Nephron (organoid): ENCODE measurements around the gene CHMP2A.

Source experiments
- H3K27ac Mint-ChIP-seq, 3 experiments: 2 replicates each; pipeline ENCODE4 v1.8.0; 2020; ENCODE audit warnings: mixed read lengths in 3 of 3, mild to moderate bottlenecking in 2 of 3, moderate library complexity in 1 of 3
- H3K27me3 Mint-ChIP-seq: 2 replicates; pipeline ENCODE4 v1.8.0; 2021; ENCODE audit warnings: low read depth, mild to moderate bottlenecking, moderate library complexity, mixed read lengths
- H3K36me3 Mint-ChIP-seq: 2 replicates; pipeline ENCODE4 v1.8.0; 2020; ENCODE audit warnings: low read depth, mixed read lengths
- H3K4me1 Mint-ChIP-seq: 2 replicates; pipeline ENCODE4 v1.8.0; 2020; ENCODE audit warnings: mixed read lengths
- H3K4me3 Mint-ChIP-seq, 3 experiments: 2 replicates each; pipeline ENCODE4 v1.8.0; 2020; ENCODE audit warnings: mild to moderate bottlenecking in 3 of 3, mixed read lengths in 3 of 3, moderate library complexity in 2 of 3
- H3K9me3 Mint-ChIP-seq: 2 replicates; pipeline ENCODE4 v1.8.0; 2020; ENCODE audit warnings: mixed read lengths
- CTCF ChIP-seq, 3 experiments: fragments of 200-600 bp; sonication (generic); IDR thresholded peaks; one replicate each; pipeline ENCODE4 v1.5.0; 2021; ENCODE audit warnings: antibody characterized with exemption in 3 of 3; ENCODE audit not compliant: unreplicated experiment in 3 of 3

CHMP2A gene

DNA sequence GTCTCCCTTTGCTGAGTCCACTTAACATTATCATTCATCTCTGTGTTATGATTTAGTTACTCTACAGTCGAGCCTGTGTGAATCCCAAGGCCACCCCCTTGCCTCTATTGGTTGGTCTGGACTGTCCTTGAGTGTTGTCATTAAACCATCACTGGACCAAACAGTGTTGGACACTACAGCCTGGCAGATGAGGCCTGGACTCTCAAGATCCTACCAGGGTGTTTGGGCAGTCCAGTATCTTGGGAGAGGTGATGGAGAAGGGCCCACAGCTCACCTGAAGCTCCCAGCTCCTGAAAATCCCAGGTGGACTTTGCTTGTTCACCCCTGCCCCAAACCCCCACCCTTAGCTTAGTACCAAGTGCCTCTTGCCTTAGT lies 3.8 kb downstream of the CHMP2A start:
- Mint-ChIP-seq H3K4me1 (peaks cover 40% of the 10 kb centered on the region), H3K9me3 (no peaks in the 10 kb centered on the region), H3K27me3 (no peaks in the 10 kb centered on the region), H3K4me3 (peak overlapping the region; percentile 4 to 71 (median 42)), H3K27ac (no peak overlapping the region), H3K36me3 (peaks cover 63% of the 10 kb centered on the region)
- no peak for TF ChIP-seq CTCF (IDR thresholded peaks at IDR 0.05; ENCODE audit: unreplicated experiment in 3 of 3)

- H3K36me3 Mint-ChIP-seq: peaks cover 68% of the 10 kb centered on the region
- H3K9me3 Mint-ChIP-seq: no peaks in the 10 kb centered on the region
- no peak for TF ChIP-seq CTCF (IDR thresholded peaks at IDR 0.05; ENCODE audit: unreplicated experiment in 3 of 3)
- H3K27me3 Mint-ChIP-seq: no peaks in the 10 kb centered on the region
- peaks cover 46% of the 10 kb centered on the region for H3K4me1 Mint-ChIP-seq
- H3K4me3 Mint-ChIP-seq: peak overlapping the region; percentile 4 to 71 (median 42)
- H3K27ac Mint-ChIP-seq: no peak overlapping the region
These were observed 4.4 kb downstream of the CHMP2A start for GRCh38 chr19:58550362-58551122.

- Mint-ChIP-seq H3K9me3 (no peaks in the 10 kb centered on the region), H3K4me3 (peak overlapping the region in 2 of 3 experiments; percentile 21 to 58)
These were observed 5.1 kb downstream of the CHMP2A start for GRCh38 chr19:58549664-58550361.

GRCh38 chr19:58548859-58549663 lies 5.8 kb downstream of the CHMP2A start:
- Mint-ChIP-seq H3K27ac (no peak overlapping the region), H3K4me3 (no peak overlapping the region), H3K36me3 (peaks cover 63% of the 10 kb centered on the region)

More at GRCh38 chr19:58549664-58550361, 5.1 kb downstream of the CHMP2A start:
- Mint-ChIP-seq H3K36me3 (peaks cover 64% of the 10 kb centered on the region), H3K4me1 (peaks cover 40% of the 10 kb centered on the region), H3K27me3 (no peaks in the 10 kb centered on the region), H3K27ac (no peak overlapping the region)
- TF ChIP-seq CTCF (IDR thresholded peaks at IDR 0.05; ENCODE audit: unreplicated experiment in 3 of 3): no peak

More at GRCh38 chr19:58548859-58549663, 5.8 kb downstream of the CHMP2A start:
- no peak for TF ChIP-seq CTCF (IDR thresholded peaks at IDR 0.05; ENCODE audit: unreplicated experiment in 3 of 3)
- Mint-ChIP-seq H3K4me1 (peaks cover 33% of the 10 kb centered on the region), H3K9me3 (no peaks in the 10 kb centered on the region), H3K27me3 (peaks cover under 1% of the 10 kb centered on the region)
